GM19023 (cell line): Measurements from ENCODE around the gene PARD3B.

ENCODE experiments used
- ATAC-seq: cut with Tn5 transposase; IDR thresholded peaks from one replicate; pipeline ENCODE4 v1.9.1; 2021; ENCODE audit warnings: mild to moderate bottlenecking, moderate library complexity; ENCODE audit not compliant: unreplicated experiment

The PARD3B gene

DNA sequence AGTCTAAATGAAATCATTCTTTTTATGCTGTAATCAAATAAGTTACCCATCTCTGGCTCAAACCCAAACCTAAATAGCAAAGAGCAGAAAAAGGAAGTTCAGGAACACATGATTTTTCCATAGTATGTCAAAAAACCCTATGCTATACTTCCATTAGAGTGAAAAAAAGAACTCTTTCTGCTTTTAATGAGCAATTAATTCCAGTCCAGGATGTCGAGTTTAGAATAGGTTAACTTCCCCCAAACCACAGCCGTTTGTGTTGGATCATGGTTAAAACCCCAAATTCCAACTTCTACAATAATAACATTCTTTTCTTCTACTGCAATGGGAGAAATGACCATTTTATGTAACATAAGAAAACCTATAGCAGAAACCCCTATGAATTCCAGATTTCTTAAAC is 965.9 kb downstream of the PARD3B start:
- no peak for ATAC-seq

DNA sequence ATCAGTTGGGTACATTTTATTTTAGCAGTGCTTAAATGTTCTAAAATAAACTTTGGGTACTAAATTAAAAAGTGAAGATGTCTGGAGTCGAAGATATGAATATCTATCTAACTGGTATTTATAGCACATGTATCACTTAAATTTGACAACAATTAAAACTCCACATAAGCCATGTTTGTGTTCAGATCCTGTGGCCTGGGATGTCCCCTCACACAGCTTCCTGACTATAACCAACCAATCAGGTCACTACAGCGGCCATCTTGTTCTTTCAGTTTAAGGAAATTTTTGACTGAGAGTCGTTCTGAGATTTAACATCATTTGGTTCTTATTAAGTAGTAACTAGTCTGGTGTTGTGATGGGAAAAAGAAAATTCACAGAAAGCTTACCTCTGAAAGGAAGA is 966.4 kb downstream of the PARD3B start:
- no peak for ATAC-seq

DNA sequence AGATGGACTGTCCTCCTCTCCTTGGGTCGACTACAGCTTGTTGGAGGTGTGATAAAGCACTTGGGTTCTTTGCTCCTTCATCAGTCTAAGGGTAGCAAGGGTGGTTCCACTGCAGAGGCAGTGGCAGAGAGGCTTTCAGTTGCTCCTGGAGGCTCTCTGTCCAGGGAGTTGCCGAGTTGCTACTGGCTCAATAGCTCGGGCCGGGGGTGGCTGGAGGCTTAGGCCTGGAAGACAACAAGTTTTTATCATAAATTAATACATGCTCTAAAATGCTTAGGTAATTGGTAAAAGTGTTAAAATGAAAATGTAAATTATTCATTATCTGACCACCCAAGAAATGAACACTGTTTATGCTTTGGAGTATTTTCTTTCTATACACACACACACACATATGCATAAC is 975.0 kb downstream of the PARD3B start:
- no peak for ATAC-seq

DNA sequence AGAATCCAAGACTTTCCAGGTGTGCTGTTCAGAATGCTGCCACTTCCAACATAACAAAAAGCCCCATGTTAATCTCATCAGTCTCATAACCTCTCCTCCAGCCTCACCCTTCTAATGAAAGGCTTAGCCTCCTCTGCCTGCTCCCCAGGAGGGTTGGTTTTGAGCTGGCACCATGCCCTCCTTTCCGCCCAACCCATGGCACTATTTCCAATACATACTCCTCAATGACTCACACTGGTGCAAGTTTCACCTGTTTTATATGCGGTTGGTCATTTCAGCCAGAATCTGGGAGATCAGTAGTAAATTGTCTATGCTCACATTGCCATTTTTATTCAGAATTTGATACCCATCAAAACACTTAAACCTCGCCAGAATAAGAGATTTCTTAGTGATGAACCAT is 979.4 kb downstream of the PARD3B start:
- no peak for ATAC-seq

DNA sequence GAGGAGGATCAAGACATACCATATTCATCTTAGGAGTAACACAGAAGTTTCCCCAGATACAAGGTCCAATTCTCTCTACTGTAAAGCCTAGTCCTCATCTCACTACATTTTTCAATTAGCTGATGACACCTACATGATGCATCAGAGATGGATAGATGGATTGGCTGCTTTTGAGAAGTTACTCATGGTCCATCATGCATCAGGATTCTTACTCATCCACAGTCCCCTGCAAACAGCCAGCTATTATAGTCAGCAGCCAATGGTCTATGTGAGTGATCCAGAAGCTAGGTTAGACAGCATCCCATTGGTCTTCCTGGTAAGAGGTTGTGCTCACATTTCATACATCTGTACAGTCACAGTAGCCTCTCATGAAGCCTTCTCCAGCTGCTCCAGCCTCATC is 982.5 kb downstream of the PARD3B start:
- no peak for ATAC-seq

DNA sequence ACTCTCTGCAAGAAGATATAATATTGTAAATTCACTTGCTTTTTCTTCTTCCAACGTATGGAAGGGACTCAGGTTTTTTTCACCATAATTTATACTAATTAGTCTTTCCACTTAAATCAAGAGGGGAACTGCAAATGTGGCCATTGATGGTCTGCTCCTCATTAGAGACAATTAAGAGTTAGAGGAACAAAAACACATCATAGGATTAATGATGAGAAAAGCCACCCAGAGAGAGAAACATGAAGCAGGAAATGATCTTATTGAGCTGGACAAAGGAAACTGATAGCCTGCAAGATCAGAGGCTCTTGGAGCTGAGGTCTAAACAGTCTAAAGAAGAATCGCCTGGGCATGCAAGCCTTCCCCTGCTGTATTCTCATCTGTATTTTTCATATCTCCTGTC is 985.8 kb downstream of the PARD3B start:
- ATAC-seq: no peak

DNA sequence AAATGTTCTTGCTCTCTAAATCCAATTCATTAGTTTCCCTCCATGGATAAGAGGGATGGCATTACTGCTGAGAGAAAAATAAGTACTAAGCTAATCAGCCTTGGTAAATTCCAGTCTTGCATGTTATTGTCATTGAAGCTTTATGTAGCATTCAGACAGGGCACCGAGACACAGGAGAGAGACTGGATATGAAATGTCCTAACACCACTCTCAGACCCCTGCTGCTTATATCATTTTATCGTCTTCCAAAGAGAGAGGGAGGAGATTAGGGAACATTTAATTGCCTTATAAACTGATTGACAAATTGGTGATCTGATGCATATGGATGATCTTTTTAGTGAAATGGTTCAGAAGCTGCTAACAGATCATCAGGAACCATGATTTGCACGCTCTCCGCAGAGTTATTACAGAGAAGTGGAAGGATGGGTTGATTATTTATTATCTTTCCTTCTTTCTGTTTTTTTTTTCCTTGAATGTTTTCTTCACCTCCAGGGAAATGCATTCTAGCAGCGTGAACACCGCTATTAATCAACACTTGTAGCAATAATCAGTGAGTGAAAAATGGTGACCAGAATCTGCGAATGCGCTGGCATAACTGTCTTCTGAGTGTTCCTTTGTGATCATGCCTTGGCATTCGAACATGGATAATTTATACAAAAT is 986.3 kb downstream of the PARD3B start:
- no peak for ATAC-seq

DNA sequence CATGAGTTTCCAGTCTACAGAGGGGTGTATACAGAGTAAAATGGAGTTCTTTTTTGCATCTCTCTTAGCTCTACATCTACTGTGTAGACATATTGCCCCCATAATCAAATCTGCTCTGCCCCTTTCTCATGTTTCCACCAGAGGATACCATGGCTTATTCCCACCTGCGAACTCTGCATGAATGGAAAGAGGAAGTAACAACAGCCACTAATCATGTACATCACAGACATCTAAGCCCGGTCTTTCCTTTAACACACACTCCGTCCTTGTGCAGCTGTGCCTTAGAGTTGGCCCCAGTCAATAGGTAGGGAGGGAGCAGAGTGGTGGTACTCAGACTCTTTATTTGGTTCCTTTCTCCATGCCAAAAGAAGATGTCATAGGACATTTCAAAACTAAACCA is 989.7 kb downstream of the PARD3B start:
- ATAC-seq: no peak

DNA sequence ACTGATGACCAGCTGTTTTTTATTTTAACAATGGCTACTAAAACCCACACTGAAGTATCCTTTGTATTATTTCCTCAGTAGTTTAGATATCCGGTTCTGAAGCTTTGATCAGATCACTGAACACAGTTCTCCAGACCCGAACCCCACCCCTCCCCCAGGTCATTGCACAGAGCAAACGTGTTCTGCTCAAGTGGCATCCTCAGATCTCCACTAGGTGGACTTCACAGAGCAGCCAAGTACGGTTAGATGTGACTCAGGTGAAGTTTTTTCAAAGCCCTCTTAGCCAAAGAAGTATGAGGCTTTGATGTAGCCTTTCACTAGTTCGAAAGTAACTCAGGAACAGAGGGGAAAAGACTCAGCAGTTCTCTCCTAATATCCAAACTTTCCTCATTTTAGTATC is 994.3 kb downstream of the PARD3B start:
- ATAC-seq: no peak

DNA sequence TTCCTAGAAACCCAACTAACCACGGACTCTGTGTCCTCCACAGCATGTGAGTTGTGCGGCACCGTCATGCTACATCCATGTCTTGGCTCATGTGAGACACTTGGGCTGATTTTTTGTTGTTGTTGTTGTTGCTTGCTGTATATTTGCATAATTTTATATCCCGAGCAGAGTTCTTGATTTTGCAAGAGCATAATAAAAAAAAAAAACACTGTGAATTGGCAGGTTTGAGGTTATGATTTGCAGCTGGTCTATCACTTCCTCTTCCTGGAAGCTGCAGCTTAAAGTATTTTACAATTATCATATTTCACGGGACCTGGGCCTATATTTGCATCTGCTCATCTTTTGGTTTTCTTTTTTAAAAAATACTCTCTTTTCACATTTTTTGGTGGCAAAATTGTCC is 994.8 kb downstream of the PARD3B start:
- ATAC-seq: no peak

DNA sequence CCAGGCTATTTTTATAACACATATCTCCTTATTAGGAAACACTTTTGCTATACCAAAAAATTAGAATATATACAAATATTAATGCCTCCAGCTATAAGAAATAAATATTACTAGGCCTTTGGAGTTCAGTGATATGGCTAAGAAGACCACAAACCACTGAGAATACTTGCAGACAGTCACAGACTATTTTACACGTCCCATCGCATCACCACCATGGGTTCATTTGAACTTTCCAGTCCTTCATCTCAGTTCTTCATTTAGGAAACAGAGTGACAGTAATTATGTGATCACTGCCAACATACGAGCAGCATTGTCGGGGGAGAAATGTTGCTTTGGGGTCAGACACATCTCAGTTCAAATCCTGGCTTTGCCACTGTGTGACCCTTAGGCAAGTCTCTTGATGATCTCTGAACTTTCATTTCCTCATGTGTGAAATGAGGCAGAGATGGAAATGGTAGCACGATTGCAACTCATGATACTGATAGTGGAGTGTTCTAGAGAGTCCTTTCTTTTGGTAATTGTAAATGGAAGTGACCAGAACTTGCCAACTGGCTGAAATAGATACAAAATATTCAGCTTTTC is 998.1 kb downstream of the PARD3B start:
- no peak for ATAC-seq

DNA sequence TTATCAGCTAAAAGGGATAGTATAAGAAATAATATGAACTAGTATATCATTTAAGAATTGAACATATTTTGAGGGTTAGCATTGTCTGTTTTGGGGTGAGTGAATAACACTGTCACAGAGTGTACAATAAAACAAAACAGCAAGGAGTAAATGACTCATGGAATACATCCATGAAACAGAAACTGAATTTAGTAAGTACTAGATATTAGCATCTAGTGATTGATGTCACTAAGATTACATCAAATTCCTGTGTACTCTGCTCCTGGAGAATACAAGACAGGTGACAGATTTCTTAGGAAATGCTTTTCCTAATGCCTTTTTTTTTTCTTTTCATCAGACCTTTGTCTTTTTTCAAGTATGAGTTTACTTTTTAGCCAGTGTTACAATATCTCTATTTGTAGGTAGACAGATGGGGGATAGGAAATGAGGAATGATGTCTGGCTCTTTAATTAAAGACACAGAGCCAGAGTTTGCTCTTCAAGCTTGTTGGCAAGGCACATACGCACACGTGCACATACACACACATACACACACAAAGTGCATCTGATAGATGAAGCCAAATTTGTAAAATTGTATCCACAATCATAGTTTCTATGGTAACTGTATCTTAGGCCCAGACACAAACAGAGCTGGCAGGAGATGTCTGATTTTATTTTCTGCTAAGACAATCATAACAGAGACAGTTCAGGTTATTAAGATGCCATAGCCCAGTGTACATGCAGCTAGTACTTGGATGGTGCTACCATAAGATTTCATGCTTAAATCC is 998.8 kb downstream of the PARD3B start:
- ATAC-seq: no peak

DNA sequence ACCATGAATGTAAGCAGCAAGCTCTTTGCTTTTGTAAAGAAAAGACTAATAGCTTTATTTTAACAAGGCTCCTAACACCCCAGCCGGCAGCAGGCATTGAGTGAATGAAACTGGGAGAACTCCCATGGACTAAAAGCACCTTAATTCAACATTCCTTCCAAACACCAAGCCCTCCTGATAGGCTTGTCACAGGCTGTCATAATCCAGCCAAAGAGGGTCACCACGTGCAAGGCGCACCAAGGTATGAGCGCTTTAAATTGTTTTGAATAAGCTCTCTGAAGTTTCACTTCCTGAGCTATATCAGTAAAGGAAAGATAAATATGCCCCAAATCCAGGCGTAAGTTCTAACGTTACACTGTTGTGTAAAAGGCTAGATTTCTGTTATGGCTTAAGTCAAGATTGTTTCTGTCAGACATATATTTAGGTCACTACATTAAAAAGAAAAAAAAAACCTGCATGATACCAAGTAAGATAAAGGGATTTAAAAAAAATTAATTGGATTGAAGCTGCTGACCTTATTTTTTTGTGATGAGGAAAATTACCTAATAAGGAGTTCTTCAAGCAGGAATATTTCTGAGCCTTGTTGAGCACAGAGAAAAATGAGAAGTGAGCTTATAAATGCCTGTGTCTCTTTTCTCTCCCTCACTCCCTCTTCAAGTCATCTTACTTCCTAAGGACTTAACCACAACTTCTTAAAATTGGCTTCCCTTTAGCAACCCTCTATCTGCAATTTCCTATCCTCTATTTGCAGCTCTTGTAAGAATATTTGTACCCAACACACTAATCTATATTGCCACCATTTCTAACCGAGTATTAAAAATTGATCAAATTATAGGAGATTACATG is 1000.9 kb downstream of the PARD3B start:
- no peak for ATAC-seq

DNA sequence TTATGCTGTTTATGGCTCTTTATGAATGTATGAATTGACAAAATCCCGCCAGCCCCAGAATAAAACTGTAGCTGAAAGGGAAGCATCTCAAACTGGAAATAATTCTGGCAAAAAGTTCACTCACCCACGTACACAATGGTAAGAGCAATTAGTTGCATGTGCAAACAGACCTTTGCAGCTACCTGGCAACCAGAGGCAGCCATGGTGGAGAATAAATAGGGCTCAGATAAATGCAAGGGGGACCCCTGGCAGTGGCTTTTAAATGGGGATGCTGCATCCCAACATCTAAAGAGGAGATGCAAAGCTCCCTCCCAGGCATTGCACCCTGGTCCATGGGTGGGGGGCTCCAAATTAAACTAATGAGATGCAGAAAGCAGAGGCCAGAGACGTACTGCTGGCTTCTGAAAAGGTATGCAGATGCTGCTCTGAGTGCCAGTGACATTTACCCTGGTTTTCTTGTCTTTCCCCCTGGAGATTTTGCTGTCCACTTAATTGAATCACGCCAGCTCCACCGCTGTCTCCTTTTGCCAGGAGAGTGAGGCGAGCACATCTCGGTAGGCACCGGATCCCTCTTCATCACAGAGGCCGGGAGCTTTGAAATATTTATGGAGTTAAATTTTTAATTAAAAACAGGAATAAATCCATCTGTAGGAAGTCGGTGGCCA is 1010.4 kb downstream of the PARD3B start:
- no peak for ATAC-seq

DNA sequence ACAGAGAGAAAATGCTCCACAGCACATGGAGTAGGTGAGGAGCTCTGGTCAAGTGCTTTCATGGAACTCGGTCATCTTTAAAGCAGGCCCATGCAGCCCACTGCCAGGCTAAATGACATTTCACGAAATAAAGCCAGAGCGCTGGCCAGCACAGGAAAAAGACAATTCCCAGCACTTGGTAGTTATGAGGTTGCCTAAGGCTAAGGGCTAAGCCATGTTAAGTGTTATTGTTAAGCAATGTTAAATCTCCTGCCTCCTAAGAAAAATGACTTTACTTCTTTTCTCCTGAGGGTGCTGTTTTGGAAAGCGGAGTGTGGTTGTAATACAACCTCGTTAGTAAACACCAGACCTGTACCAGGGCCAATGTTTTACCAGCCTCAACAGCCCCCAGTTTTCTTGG is 1011.1 kb downstream of the PARD3B start:
- no peak for ATAC-seq

DNA sequence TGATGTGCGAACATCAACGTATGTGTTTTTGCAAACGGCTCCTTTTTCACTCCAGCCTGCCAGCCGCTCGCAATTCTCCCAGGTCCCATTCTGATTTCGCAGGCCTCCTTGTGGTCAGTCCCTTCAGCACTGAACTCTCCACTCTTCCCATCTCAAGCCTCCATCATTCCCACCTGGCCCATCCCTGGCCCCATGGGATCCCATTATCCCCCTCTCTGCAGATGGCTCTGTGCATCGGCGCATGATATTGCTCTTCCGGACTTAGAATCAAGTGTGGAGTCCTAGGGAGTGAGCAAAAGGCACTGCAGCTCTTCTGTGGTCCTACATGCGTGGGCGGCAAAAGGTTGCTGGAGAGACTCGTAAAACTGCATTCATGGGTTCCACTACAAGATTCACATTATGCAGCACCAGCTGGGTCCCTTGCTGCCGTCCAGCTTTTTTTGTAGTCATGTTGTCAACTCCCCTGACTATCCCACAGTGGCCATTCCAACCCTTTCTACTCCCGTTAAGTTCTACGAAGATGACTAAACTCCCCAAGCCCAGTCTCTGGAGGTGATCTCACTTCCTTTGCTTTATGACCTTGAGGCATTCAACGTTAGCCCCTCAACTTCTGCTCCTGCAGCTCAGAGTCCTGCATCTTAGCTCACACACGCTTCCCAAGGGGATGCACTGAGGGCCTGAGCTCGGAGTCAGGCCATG is 1011.7 kb downstream of the PARD3B start:
- no peak for ATAC-seq

DNA sequence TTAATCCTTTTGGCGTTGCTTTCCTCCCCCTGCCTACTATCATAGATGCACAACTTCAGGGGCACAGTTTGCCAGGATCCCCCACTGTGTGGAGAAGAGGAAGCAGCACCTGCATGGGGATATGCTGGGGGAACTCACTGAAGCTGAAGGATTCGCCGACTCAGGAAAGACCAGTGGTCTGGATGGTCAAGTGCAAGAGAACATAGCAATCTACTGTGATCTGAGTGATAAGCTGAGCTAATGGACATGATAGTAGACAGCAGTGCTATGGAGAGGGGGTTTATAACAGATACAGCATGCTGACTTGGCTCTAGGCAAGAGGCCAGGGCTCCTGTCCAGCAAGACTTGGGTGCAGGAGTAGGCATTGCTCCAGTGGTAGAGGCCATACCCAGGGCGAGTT is 1012.6 kb downstream of the PARD3B start:
- ATAC-seq: no peak

DNA sequence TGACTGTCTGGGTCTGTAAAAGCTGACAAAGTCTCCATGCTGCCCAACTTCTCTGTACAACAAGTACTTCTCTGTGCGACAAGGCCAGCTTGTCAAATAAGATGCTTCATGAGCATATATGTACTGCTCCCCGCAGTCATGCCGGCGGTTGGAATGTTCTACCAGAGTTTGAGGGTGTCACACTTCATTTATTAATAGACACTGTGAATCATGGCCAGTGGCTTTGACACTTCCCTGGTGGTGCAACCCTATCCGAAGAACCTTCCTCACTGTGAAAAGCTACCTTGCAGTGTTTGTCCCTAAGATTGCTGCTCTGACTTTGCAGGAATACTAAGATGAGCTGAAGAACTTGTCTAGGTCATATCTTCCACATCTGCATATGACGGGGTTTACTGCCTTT is 1016.2 kb downstream of the PARD3B start:
- ATAC-seq: no peak

DNA sequence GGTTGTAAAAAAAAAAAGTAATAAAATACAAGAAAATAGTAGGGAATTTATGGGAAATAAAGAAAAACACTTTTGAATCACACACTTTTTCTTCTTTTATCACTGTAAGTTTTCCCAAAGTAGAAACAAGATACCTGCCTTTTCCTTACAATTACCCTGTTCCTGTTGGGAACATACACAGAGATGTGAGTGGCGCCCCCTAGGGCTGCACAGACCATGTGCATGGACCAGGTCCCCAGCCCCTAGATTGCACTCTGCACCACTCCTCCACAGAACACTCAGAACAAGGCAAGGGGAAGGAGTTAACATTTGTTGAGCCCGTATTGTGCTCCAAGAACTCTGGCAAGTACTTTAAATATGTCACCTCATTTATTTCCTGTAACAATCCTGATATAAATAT is 1018.4 kb downstream of the PARD3B start:
- no peak for ATAC-seq

DNA sequence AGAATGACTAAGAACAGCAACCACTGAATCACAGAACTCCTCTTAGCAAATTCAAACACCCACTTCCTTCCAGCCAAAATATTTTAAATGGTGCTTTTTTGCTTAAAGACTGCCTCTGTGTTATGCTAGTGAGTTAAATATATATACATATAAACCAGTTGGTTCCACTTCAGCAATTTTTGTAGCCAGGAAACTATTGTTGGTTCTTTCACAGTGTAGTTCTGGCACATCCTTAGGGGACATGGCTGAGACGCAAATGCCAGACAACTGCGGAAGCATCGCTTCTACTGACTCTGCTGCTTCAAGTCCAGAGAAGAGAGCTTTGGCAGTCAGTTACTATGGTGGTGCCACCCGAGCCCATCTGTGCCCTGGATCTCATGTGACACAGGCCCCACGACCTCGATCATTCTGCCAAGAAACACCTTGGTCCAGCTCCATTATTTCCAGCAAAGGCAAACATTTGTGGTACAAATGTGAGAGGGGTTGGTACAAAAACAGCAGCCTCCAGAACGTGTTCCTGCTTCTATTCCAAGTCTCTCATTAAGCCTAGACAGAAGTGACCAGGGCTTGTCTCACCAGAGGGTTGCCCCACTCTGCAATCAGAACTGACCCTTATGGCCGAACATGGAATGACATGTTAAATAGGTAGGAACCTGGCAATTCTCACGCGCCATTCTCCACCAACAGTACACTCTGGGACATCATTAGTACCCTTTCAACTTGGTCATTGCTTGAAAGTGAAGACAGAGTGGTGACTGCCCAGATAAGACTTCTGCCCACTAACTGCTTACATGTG is 1019.3 kb downstream of the PARD3B start:
- ATAC-seq: no peak
